ENCODE results near the gene EFNA5.
A peak's percentile ranks its signal among the peaks of the same experiment; 100 is the strongest.
"Not testable (repeated sequence)": the region's sequence is repeated elsewhere in the genome, so short reads cannot be mapped to it uniquely, and the experiment has no call there.

EFNA5 gene

DNA sequence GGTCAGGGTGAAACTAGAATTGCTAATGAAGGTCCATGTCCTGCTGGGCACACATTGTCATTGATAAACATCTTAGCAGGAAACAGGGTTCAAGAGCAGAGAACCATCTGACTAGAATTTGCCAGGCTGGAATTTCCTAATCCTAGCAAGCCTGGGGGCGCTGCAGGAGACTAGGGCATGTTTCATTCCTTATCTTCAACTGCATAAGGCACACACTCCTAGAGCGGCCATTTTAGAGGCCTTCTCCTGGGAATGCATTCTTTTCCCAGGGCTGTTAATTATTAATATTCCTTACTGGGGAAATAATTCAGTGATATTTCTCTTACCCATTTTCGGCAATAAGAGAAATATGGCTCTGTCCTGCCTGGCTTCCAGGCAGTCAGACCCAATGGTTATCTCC, 324.2 kb downstream of the EFNA5 start:
- not testable (repeated sequence) for DNase-seq

GRCh38 chr5:107342371-107342770, 328.4 kb downstream of the EFNA5 start:
- no peak for DNase-seq

DNA sequence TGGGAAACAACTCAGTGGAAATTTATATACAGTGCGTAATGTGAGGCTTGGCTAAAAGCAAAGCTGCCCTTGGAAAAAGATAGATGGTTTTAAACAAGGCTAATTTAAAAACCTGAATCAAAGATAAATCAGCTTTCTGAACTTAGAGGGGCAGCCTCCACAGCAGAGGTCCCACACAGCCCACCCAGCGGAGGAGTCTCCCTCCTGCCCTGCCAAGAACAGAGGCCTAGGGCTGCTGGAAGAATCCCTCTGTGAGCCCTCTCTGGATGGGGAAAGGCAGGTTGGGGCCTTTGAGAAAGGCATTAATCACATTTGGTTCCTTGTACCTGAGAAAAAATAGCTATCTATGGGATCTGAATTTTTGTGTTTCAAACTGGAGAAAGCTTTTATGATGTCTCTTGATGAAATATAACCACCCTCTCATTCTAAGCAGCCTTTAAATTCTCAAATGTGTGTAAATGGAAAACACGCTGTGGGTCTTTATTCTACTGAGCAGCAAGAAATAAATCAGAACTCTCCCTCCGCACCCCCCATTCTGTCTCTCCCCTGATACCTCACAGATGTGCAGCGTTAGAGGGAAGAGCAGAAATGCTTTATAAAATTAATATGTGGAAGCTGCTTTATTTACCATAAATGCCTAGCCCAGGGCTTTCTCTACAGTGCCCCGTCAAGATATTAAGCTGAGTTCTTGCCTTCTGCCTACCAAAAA, 329.2 kb downstream of the EFNA5 start:
- DNase-seq: no peak

GRCh38 chr5:107340631-107341030, 330.1 kb downstream of the EFNA5 start:
- no peak for DNase-seq

- DNase-seq: no peak
These were observed 332.4 kb downstream of the EFNA5 start for GRCh38 chr5:107338335-107338734.

GRCh38 chr5:107337281-107337680, 333.5 kb downstream of the EFNA5 start:
- peak; percentile 70 for DNase-seq

DNA sequence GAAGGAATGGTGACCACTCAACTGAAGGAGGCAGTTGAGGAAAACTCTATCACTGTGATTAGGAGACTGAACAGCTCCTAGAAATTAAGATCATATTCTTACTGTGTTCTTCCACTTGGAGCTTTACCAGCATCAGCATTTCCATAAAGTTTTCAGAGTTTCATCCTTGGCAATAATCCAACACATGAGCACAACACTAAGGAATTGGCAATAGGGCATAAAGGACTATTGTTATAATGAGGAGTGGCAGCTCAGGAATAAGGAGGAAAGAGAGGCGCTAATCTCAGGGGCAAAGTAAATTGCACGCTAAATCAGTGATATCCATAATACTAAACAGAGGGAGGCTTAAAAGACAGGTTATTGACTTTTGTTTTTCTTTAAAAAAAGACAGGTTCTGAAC, 338.9 kb downstream of the EFNA5 start:
- no peak for DNase-seq

DNA sequence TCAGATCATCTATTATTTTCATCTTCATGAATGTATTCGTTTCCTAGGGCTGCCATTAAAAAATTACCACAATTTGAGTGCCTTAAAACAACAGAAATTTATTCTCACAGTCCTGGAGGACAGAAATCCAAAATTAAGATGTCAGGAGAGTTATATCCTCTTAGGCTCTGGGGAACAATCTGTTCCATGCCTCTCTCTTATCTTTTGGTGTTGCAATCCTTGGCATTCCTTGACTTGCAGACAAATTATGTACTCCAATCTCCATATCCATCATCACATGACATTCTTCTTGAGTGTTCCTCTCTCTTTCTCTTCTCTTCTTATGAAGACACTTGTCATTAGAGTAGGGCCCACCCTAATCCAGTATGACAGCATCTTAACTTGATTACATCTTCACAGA, 339.4 kb downstream of the EFNA5 start:
- DNase-seq: no peak

DNA sequence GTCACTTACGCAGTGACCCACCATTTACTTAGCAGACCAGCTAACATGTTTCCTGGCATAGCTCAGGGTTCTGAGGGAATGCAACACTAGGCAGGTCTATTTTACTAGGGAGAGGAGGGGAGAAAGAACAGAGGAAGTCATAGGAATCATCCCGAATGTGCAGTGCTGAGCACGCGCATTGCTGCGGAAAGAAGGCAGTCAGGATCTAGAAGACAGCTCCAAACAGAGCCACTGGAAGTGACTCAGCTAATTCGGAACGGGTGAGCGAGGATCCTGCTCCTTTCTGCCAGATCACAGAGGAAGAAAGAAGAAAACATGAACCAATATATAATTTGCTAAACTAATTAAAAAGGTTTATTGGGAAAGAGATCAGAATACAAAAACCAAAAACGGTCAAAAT, 339.8 kb downstream of the EFNA5 start:
- no peak for DNase-seq

GRCh38 chr5:107329850-107330249, 340.9 kb downstream of the EFNA5 start:
- no peak for DNase-seq

Measured in HCEC 1CT (cell line).